Mucosa of rectum (tissue), 2 donors: ENCODE measurements around the gene RAB3GAP1.

ENCODE experiments used
- H3K27ac ChIP-seq, 2 donors: one replicate each; pipeline ENCODE4 v1.7.0; 2013; ENCODE audit warnings: inconsistent platforms in 2 of 2, low read depth in 2 of 2, low read length in 2 of 2
- H3K27me3 ChIP-seq, 2 donors: one replicate each; pipeline ENCODE4 v1.7.0; 2013; ENCODE audit warnings: low read length in 2 of 2; ENCODE audit not compliant: control insufficient read depth in 2 of 2, insufficient read depth in 2 of 2
- H3K36me3 ChIP-seq, 2 donors: one replicate each; pipeline ENCODE4 v1.7.0; 2013; ENCODE audit warnings: low read length in 2 of 2; ENCODE audit not compliant: control insufficient read depth in 2 of 2, insufficient read depth in 2 of 2
- H3K4me1 ChIP-seq, 2 donors: one replicate each; pipeline ENCODE4 v1.7.0; 2013; ENCODE audit warnings: low read length in 2 of 2, mild to moderate bottlenecking in 1 of 2; ENCODE audit not compliant: control insufficient read depth in 2 of 2, insufficient read depth in 2 of 2
- H3K4me3 ChIP-seq, 2 donors: one replicate each; pipeline ENCODE4 v1.7.0; 2013; ENCODE audit warnings: low read length in 2 of 2
- H3K9ac ChIP-seq, 2 donors: one replicate each; pipeline ENCODE4 v1.7.0; 2013; ENCODE audit warnings: low read length in 2 of 2, low read depth in 1 of 2, mild to moderate bottlenecking in 1 of 2
- H3K9me3 ChIP-seq, 2 donors: one replicate each; pipeline ENCODE4 v1.7.0; 2013; ENCODE audit warnings: low read length in 2 of 2; ENCODE audit not compliant: control insufficient read depth in 2 of 2
- donor health status: healthy.
- donor health status: Normal muscosa, but diverticular disease.

RAB3GAP1 gene

DNA sequence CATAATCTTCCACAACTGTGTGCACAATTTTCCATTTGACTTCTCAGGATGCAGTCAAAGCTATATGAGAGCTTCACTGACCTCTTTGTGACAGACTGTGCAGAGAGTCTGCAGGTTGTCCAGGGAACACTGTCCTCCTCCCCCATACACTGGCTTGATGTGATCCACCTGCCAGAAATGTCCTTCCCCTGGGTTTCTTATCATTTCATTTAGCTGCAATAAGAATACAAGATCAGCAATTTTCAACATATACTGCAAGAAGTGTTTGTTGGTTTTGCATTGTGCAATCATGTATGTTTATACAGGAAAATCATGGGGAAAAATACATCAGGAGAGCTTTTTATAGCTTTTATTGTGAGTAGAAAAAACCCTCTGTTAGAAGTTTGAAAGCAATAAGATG, 150.7 kb downstream of the RAB3GAP1 start:
- Histone ChIP-seq H3K27me3 (no peaks in the 10 kb centered on the region), H3K9me3 (no peaks in the 10 kb centered on the region), H3K4me3 (no peak overlapping the region), H3K27ac (no peak overlapping the region), H3K36me3 (no peaks in the 10 kb centered on the region), H3K4me1 (no peaks in the 10 kb centered on the region), H3K9ac (no peak overlapping the region)

DNA sequence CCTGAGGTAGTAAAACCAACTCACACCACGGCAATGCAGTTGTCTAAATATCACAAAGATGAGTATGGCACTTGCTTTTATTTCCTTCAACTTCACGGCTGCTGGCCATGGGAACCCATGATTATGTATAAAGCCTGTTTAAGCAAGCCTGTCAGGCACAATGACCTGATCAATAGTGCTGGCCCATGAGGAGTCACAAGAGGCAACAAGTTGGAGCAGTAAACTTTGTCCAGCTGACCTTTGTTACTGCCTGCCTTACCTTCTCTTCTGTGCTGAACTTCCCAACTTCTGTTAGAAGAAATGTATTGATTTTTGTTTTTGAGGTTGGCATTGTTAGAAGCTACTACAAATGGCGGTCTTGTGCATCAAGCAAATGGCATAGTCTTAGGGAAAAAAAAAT, 151.9 kb downstream of the RAB3GAP1 start:
- Histone ChIP-seq H3K27me3 (no peaks in the 10 kb centered on the region), H3K27ac (no peak overlapping the region), H3K36me3 (no peaks in the 10 kb centered on the region), H3K4me1 (no peaks in the 10 kb centered on the region), H3K9ac (no peak overlapping the region), H3K9me3 (no peaks in the 10 kb centered on the region), H3K4me3 (no peak overlapping the region)

DNA sequence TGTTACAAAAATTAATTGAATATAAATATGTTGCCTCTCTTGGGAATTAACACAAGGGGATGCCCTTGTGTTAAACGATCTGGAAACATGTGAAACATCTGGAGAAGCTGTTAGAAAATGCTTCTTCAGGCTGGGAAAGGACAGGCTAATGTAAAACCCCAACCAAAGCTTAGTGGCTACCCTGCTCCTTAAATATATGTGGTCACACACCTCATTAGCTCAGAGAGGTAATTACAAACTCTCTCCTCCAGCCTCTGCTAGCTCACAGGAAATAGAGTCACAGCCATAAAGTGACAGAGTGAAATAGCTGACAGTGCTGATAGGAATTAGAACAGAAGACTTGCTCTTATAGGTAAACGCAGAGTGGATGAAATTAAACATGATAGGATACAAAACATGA, 155.9 kb downstream of the RAB3GAP1 start:
- Histone ChIP-seq H3K4me1 (no peaks in the 10 kb centered on the region), H3K9ac (no peak overlapping the region), H3K9me3 (no peaks in the 10 kb centered on the region), H3K4me3 (no peak overlapping the region), H3K27me3 (no peaks in the 10 kb centered on the region), H3K27ac (no peak overlapping the region), H3K36me3 (no peaks in the 10 kb centered on the region)

DNA sequence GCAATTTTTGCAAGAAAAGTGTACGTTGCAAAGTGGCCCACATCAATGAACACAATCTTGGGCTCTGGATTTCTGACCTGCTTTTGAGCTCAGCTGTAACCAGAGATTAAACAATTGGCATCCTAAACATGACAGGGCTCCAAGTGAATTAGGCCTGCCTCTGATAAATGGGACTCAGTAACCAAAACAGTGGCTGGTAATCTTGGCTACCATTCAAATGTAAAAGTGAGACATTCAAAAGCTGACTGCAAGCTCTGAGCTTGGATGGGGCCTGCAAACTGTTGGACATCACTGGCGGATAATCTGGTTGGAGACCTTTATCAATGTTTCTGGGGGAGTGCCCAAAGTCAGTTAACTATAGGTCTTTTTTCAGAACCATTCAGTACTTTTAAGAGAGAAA, 160.7 kb downstream of the RAB3GAP1 start:
- no peaks in the 10 kb centered on the region for H3K27me3 ChIP-seq
- H3K36me3 ChIP-seq = no peaks in the 10 kb centered on the region
- no peak overlapping the region for H3K9ac ChIP-seq
- H3K9me3 ChIP-seq = no peaks in the 10 kb centered on the region
- H3K4me1 ChIP-seq = no peaks in the 10 kb centered on the region
- no peak overlapping the region for H3K27ac ChIP-seq
- H3K4me3 ChIP-seq = no peak overlapping the region

DNA sequence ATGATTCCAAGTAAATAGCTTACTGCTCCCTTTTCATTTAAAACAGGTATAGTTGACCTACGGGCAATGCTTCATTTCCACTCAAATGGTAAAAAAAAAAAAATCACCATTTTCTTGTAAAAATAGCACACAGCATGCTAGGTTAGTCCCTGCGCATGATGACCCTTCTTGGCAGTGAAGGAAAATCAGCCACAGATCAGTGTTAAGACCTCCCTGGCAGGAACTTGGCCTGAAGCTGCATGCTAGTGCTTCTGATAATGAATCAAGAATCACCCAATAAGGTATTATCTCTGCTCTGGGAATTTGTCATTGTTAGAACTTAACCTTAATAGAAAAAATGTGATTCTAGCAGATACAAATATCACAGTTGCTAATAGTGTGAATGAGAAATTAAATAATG, 166.3 kb downstream of the RAB3GAP1 start:
- no peaks in the 10 kb centered on the region for H3K27me3 ChIP-seq
- no peak overlapping the region for H3K4me3 ChIP-seq
- no peak overlapping the region for H3K9ac ChIP-seq
- H3K27ac ChIP-seq = no peak overlapping the region
- no peaks in the 10 kb centered on the region for H3K36me3 ChIP-seq
- no peaks in the 10 kb centered on the region for H3K9me3 ChIP-seq
- no peaks in the 10 kb centered on the region for H3K4me1 ChIP-seq

DNA sequence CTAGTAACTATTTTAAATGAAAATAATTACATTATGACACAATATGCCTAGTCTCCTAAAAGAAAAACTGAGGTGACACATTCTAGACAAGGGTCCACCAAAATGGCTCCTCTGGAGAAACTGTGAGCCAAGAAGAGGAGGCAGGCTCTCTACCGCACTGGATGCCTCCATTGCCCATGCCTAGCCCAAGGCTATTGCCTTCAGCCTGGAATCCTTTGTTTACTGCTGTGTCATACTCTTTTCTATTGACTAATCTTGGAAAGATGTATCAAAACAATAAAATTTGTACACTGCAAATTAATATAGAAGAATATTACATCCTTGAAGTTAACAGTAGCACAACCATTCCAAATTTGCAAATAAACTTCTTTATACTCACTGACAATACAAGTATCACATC, 167.1 kb downstream of the RAB3GAP1 start:
- no peak overlapping the region for H3K9ac ChIP-seq
- H3K36me3 ChIP-seq = no peaks in the 10 kb centered on the region
- no peaks in the 10 kb centered on the region for H3K27me3 ChIP-seq
- no peak overlapping the region for H3K27ac ChIP-seq
- H3K4me3 ChIP-seq = no peak overlapping the region
- H3K4me1 ChIP-seq = no peaks in the 10 kb centered on the region
- H3K9me3 ChIP-seq = no peaks in the 10 kb centered on the region
